IMR-90 (cell line): ENCODE measurements around the gene MMP24. TPM values are rescaled to one million over a fixed set of nuclear protein-coding genes. Genes with fewer than 3 reads are reported as not detected.
"Not testable (repeated sequence)": the region's sequence is repeated elsewhere in the genome, so short reads cannot be mapped to it uniquely, and the experiment has no call there.

Source experiments
- ATAC-seq: fragments of 200-7000 bp; cut with Tn5 transposase; 2 replicates; pipeline ENCODE4 v1.9.1; 2020; ENCODE audit warnings: low read depth, mild to moderate bottlenecking, moderate library complexity
- BruUV-seq: library from RNA; stranded (reverse); fragments of 400-500 nt; replicated peaks from 2 replicates; lab custom pipeline; 2021; lab: Mats Ljungman, UMichigan
- CTCF ChIA-PET: fragments of 300-600 bp; formaldehyde crosslinking; extraction: SDS; loops from one replicate; lab custom pipeline; 2021; ENCODE audit warnings: antibody characterized with exemption; lab: Yijun Ruan, JAX
- POLR2A ChIA-PET: fragments of 300-600 bp; sonication (Branson Sonifier 250); formaldehyde crosslinking; loops from one replicate; lab custom pipeline; 2022; ENCODE audit warnings: antibody characterized with exemption; ENCODE audit not compliant: unreplicated experiment; lab: Charles Lee
- DNase-seq: peaks from one replicate; pipeline ENCODE4 v3.0.0; 2013
- H2AFZ ChIP-seq: replicated peaks from 2 replicates; pipeline ENCODE3; 2013; ENCODE audit warnings: low read length, mild to moderate bottlenecking; ENCODE audit not compliant: poor library complexity
- H2AK5ac ChIP-seq: 2 replicates; pipeline ENCODE4 v1.6.1; 2013; ENCODE audit warnings: low read depth, low read length, inconsistent platforms
- H2AK9ac ChIP-seq: replicated peaks from 2 replicates; pipeline ENCODE3; 2013; ENCODE audit warnings: mild to moderate bottlenecking, low read depth, low read length, moderate library complexity; ENCODE audit not compliant: poor library complexity
- H2BK120ac ChIP-seq: 2 replicates; pipeline ENCODE4 v1.6.1; 2013; ENCODE audit warnings: low read depth, low read length, inconsistent platforms
- H2BK15ac ChIP-seq: 3 replicates; pipeline ENCODE4 v1.6.1; 2013; ENCODE audit warnings: low read depth, low read length, inconsistent platforms
- H2BK20ac ChIP-seq: 2 replicates; pipeline ENCODE4 v1.6.1; 2013; ENCODE audit warnings: low read depth, mild to moderate bottlenecking, inconsistent platforms, low read length, moderate library complexity
- H2BK5ac ChIP-seq: 2 replicates; pipeline ENCODE4 v1.6.1; 2013; ENCODE audit warnings: mild to moderate bottlenecking, low read depth, low read length, inconsistent platforms; ENCODE audit not compliant: poor library complexity, severe bottlenecking
- H3K14ac ChIP-seq: replicated peaks from 2 replicates; pipeline ENCODE4 v1.6.1; 2013; ENCODE audit warnings: low read depth, low read length, inconsistent platforms
- H3K18ac ChIP-seq: 2 replicates; pipeline ENCODE4 v1.6.1; 2013; ENCODE audit warnings: low read depth, low read length, control low read depth
- H3K23ac ChIP-seq: 2 replicates; pipeline ENCODE4 v1.6.1; 2013; ENCODE audit warnings: low read depth, low read length, inconsistent platforms
- H3K27ac ChIP-seq: 2 replicates; pipeline ENCODE4 v1.5.1; 2013; ENCODE audit warnings: mild to moderate bottlenecking, control low read depth, low read length; ENCODE audit not compliant: insufficient read depth
- H3K27me3 ChIP-seq: 2 replicates; pipeline ENCODE4 v1.6.1; 2013; ENCODE audit warnings: low read length; ENCODE audit not compliant: control insufficient read depth, insufficient read depth
- H3K36me3 ChIP-seq: 2 replicates; pipeline ENCODE4 v1.6.1; 2013; ENCODE audit warnings: low read length, mixed read lengths; ENCODE audit not compliant: control insufficient read depth, insufficient read depth
- H3K4ac ChIP-seq: 2 replicates; pipeline ENCODE4 v1.6.1; 2013; ENCODE audit warnings: low read depth, low read length, inconsistent platforms
- H3K4me1 ChIP-seq: 2 replicates; pipeline ENCODE4 v1.6.1; 2013; ENCODE audit warnings: low read length, mixed read lengths; ENCODE audit not compliant: control insufficient read depth, insufficient read depth
- H3K4me2 ChIP-seq: 2 replicates; pipeline ENCODE4 v1.6.1; 2013; ENCODE audit warnings: low read depth, mild to moderate bottlenecking, control low read depth, low read length, moderate library complexity
- H3K4me3 ChIP-seq: 2 replicates; pipeline ENCODE4 v1.5.1; 2013; ENCODE audit warnings: low read depth, mild to moderate bottlenecking, control low read depth, low read length, moderate library complexity; ENCODE audit not compliant: insufficient read depth
- H3K56ac ChIP-seq: 2 replicates; pipeline ENCODE4 v1.6.1; 2013; ENCODE audit warnings: low read length, inconsistent platforms; ENCODE audit not compliant: insufficient read depth; ENCODE audit errors: extremely low read depth
- H3K79me1 ChIP-seq, 2 experiments: 2 replicates each; pipeline ENCODE4 v1.6.1; 2013; ENCODE audit warnings: low read length in 2 of 2, inconsistent platforms in 1 of 2, low read depth in 1 of 2
- H3K9ac ChIP-seq: 2 replicates; pipeline ENCODE4 v1.6.1; 2013; ENCODE audit warnings: low read depth, low read length, control low read depth
- H3K9me1 ChIP-seq: 2 replicates; pipeline ENCODE4 v1.6.1; 2013; ENCODE audit warnings: low read length, inconsistent platforms; ENCODE audit not compliant: insufficient read depth
- H3K9me3 ChIP-seq: 2 replicates; pipeline ENCODE4 v1.6.1; 2013; ENCODE audit warnings: low read length; ENCODE audit not compliant: control insufficient read depth, insufficient read depth
- H4K20me1 ChIP-seq: 2 replicates; pipeline ENCODE4 v1.6.1; 2013; ENCODE audit warnings: low read length, inconsistent platforms; ENCODE audit not compliant: insufficient read depth
- H4K5ac ChIP-seq: 2 replicates; pipeline ENCODE4 v1.6.1; 2013; ENCODE audit warnings: mild to moderate bottlenecking, low read depth, low read length, control low read depth
- H4K8ac ChIP-seq, 2 experiments: 2 replicates each; pipeline ENCODE4 v1.6.1; 2013; ENCODE audit warnings: low read depth in 2 of 2, low read length in 2 of 2, control low read depth in 1 of 2, inconsistent platforms in 1 of 2
- H4K91ac ChIP-seq: 2 replicates; pipeline ENCODE4 v1.6.1; 2013; ENCODE audit warnings: low read depth, low read length, inconsistent platforms; ENCODE audit not compliant: insufficient read depth
- ELK1 ChIP-seq: fragments of 150-350 bp; IDR thresholded peaks from 2 replicates; pipeline ENCODE4 v1.6.1; 2016; ENCODE audit warnings: low read depth, mild to moderate bottlenecking, low read length, moderate library complexity, borderline replicate concordance
- RFX5 ChIP-seq: IDR thresholded peaks from 2 replicates; pipeline ENCODE4 v1.8.0; 2012; ENCODE audit warnings: low read depth, mild to moderate bottlenecking, low read length, moderate library complexity
- WGBS, 2 experiments: methylation state at CpG; one replicate each; pipeline versions ENCODE4 v1.1.5 to v1.1.7; 2013; ENCODE audit warnings: missing lambda C conversion rate in 2 of 2; ENCODE audit not compliant: insufficient read length in 1 of 2; ENCODE audit errors: extremely low coverage in 2 of 2; 5-methylcytosine and 5-hydroxymethylcytosine counted together
- dilution Hi-C: fragments of 300-500 bp; cut with HindIII; formaldehyde crosslinking; loops from one replicate; pipeline ENCODE4 v1.14.3; 2018; ENCODE audit warnings: low sequenced_read_pairs; ENCODE audit not compliant: unreplicated experiment
- in situ Hi-C: fragments of 300-500 bp; cut with MboI; formaldehyde crosslinking; loops from 3 replicates; pipeline ENCODE4 v1.14.3; 2019; ENCODE audit warnings: low sequenced_read_pairs, inconsistent platforms, mixed read lengths
- intact Hi-C: fragments of 100-400 bp; cut with micrococcal nuclease; formaldehyde crosslinking; loops from 2 replicates; pipeline ENCODE4 v1.10.0; 2022
- polyA plus RNA-seq, 3 experiments: library from polyadenylated mRNA; depleted of rRNA; stranded (reverse); fragments of >200 nt; gene quantifications; 2 replicates each; pipeline ENCODE4 v1.2.3, GENCODE V29; 2012; ENCODE audit warnings: low replicate concordance in 1 of 3
- total RNA-seq: library from RNA; depleted of rRNA; stranded (reverse); fragments of >200 nt; gene quantifications from 2 replicates; pipeline ENCODE4 v1.2.3, GENCODE V29; 2012

MMP24 gene
- total and polyA plus RNA-seq, 2 of the 4 experiments (the other 2 are of a cell fraction) = 0.36 to 0.79 TPM

DNA sequence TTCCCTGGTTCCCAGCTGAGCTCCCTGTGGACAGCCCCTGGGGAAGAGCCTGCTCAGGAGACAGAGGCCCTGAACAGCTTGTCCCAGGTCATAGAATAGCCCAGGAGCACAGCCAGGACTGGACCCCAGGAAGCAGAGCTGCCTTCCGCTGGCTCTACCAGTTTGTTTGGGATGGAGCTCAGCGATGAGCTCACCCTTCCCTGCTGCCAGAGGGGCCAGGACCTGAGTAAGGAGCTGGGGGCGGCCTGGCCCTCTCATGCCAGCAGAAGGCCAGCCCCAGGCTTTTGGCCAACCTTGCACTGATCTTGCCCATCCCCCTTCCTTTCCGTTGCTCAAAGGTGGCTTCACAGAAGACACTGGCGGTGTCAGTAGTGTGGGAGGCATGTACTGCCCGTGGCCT is 33.9 kb downstream of the MMP24 start:
- POLR2A ChIA-PET = no interaction called here
- no peak for ATAC-seq
- WGBS, 2 experiments = 94% methylated on average over 2 of the region's 6 CpGs; no CpG with 5 or more reads in 1 of the 2 experiments
- dilution Hi-C loops (no loop called here), intact Hi-C loops (no loop called here), in situ Hi-C loops (loop anchor here (25.0 kb wide), 1 partner anchor 398 kb away; the partner anchor contains the start of gene GGT7)
- Histone ChIP-seq H2BK120ac (no peak overlapping the region), H2AFZ (no peak overlapping the region), H3K4ac (no peak overlapping the region), H3K79me1 (peaks cover 3 to 13% of the 10 kb centered on the region in 2 experiments; a peak in 3 of 4 replicates), H2BK15ac (no peak overlapping the region), H2BK20ac (no peak overlapping the region), H3K18ac (no peak overlapping the region), H3K4me2 (no peak overlapping the region), H3K36me3 (no peaks in the 10 kb centered on the region), H4K8ac (no peak overlapping the region), H2AK9ac (peak overlapping the region; percentile 29), H3K9me1 (peaks cover 18% of the 10 kb centered on the region), H3K4me1 (peaks cover 10% of the 10 kb centered on the region), H3K23ac (no peak overlapping the region), H3K14ac (no peak overlapping the region), H4K91ac (no peak overlapping the region), H3K56ac (no peak overlapping the region), H3K9me3 (no peaks in the 10 kb centered on the region), H4K20me1 (no peaks in the 10 kb centered on the region; the same call in 1 of the 2 replicates), H3K27me3 (no peaks in the 10 kb centered on the region), H2AK5ac (no peak overlapping the region), H3K4me3 (no peak overlapping the region), H2BK5ac (no peak overlapping the region), H3K27ac (no peak overlapping the region), H4K5ac (no peak overlapping the region), H3K9ac (no peak overlapping the region)
- no TSS peak for BruUV-seq
- CTCF ChIA-PET = no interaction called here
- no peak for DNase-seq
- TF ChIP-seq ELK1 (no peak), RFX5 (no peak)

- CTCF ChIA-PET, H2BK15ac ChIP-seq, H3K27me3 ChIP-seq, H3K56ac ChIP-seq, intact Hi-C loops, H3K27ac ChIP-seq, H4K20me1 ChIP-seq, H2AK5ac ChIP-seq, BruUV-seq, ATAC-seq, H2BK5ac ChIP-seq, H2AK9ac ChIP-seq, dilution Hi-C loops, H4K91ac ChIP-seq, H3K14ac ChIP-seq, H3K36me3 ChIP-seq, H2AFZ ChIP-seq, H3K9ac ChIP-seq, H3K23ac ChIP-seq, H4K8ac ChIP-seq, H3K4me2 ChIP-seq, H3K4me1 ChIP-seq, H2BK20ac ChIP-seq, POLR2A ChIA-PET, H2BK120ac ChIP-seq, H4K5ac ChIP-seq, H3K18ac ChIP-seq, H3K9me3 ChIP-seq, H3K4me3 ChIP-seq, DNase-seq, H3K4ac ChIP-seq: not testable (repeated sequence)
- WGBS, 2 experiments = no CpG with 5 or more reads among the region's 10 CpGs
- Histone ChIP-seq H3K79me1 (peaks cover 0 to 13% of the 10 kb centered on the region in 2 experiments; a peak in 3 of 4 replicates), H3K9me1 (peaks cover 18% of the 10 kb centered on the region)
- in situ Hi-C loops = loop anchor here (25.0 kb wide), 1 partner anchor 400 kb away; the partner anchor contains the start of gene GGT7
Observed at GRCh38 chr20:35262321-35262720, 35.8 kb downstream of the MMP24 start.
